GM18526 (cell line): Measurements from ENCODE around the gene LSMEM2.

Experiments
- POLR2A ChIP-seq: IDR thresholded peaks from 3 replicates; pipeline ENCODE4 v1.6.1; 2011; ENCODE audit not compliant: insufficient read length; ENCODE audit errors: extremely low read depth

Gene LSMEM2

GRCh38 chr3:50318615-50319014 lies 39.7 kb downstream of the LSMEM2 start:
- TF ChIP-seq POLR2A: no peak

DNA sequence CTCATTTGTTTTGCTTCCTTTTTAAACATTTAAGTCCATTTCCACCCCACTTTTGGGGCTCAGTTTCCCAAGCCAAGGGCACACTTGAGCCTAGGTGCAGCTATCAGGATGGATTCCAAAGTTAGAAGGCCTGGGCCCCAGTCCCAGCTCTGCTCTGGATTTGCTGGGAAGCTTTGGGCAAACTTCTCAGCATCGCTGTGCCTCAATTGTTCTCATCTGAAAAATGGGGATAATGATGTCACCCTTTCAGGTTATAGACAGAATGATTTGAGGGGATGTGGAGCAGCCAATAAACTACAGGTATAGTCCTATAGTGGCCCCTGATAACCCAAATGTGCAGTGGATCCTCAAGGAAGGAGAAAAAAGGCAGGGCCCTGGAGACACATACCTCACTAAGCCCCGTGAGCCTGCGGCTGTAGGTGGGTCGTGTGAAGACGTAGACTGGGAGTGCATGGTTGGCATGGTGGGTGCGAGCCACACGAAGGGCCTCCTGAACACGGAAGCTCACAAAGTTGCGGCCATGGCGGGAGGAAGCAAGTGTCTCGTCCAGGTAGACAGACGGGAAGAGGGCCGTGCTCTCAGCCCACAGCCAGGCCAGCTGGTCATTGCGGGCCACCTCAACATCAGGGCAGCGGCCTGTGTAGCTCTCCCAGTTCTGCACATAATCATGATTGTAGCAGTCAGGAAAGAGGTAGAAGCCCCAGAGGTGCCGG lies 40.5 kb downstream of the LSMEM2 start:
- TF ChIP-seq POLR2A: no peak

DNA sequence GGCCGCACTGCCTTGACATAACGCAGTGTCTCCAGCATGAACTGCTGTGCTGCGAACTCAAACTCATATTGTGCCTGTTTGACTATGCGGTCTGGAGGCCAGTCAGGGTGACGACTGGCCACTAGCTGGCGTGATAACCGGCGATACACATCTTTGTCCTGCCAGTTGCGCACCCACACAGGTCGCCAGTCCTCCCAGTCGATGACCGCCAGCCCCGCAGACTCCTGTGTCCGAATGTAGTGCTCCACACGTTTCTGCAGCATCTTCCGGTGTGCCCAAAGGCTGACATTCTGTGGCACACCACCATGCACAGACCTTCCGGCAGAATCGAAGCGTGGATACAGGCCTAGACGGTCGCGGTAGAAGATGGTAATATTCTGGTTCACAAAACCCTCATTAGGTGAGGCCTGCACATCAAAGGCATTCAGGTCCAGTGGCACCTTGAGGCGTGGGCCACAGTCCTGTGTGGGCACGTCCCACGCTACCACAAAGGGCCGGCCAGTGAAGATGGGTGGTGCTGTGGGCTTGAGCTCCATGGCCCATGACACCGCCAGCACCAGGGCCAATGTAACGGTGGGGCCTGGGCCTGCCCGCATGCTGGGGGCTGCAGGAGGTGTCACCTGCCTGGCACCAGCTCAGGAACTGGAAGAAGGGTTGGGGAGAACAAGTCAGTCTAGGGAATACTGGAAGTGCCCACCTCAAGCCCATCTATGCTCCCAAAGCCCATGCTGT lies 41.2 kb downstream of the LSMEM2 start:
- TF ChIP-seq POLR2A: no peak

DNA sequence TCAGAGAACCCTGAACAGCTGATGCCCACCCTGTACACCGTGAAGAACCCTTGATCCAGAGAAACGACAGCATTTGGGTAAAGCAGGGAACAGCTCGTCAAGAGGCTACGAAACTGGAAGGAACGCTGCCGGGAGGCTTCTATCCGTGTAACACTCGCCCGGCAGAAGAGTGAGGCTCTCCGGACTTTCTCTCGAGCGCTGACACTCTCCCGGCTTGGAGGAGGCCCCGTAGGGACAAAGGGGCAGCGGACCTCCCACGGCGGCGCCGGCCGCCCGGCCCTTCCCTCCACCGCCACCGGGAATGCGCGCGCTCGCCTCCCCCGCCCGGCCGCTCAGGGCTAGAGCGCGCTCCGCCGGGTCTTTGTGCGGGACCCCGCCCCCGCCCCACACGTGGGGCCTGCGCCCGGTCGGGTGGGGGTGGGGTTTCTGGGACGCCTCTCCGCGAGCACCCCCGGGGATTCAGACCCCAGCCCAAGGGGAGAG lies 42.0 kb downstream of the LSMEM2 start:
- no peak for TF ChIP-seq POLR2A

DNA sequence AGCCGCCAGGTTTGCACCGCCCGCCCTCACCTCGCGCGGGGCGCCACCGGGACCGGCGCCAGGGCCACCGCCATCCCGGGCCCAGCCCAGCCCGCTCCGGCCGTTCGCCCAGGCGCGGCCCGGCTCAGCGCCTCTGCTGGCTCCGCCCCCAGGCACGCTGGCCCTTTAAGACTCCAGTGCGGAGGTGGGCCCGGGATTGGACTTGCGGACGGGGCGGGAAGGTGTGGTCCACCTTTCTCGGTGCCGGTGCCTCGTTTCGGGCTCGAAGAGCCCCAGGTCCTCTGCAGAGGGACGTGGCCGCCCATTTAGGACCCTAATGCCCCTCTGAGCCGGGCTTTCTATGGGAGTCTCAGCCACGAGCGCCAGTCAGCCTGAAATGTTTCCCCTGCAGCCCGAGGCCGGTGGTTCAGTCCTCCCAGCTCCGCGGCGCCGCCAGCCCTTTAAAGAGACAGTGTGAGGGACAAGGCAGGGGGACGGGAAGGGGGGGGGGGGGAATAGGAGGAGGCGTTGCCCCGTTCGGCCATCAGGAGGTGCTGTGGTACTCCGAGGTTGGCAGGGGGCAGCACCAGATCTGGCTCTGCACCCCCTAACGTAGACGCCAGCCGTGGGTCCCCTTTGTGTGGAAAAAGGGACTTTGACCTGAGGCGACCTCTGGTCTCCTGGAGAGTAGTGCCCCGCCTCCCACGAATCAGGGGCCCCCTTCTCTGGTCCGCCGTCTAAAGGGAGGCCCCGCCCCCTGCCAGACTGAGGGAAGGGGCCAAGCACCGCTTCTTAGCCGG lies 42.6 kb downstream of the LSMEM2 start:
- peak; percentile 66 for TF ChIP-seq POLR2A

DNA sequence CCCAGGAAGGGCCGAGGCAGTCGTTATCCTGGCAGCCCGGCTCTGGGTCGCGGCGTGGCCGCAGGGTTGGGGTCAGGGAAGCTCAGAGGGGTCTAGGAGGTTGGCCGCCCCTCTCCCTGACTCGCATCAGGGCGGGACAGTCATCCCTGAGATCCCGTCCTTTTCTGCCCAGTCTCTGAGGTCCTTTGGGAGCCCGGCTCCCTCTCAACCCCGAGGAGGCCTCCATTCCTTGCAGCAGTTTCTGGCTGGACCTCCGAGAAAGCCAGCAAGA lies 43.2 kb downstream of the LSMEM2 start:
- no peak for TF ChIP-seq POLR2A

DNA sequence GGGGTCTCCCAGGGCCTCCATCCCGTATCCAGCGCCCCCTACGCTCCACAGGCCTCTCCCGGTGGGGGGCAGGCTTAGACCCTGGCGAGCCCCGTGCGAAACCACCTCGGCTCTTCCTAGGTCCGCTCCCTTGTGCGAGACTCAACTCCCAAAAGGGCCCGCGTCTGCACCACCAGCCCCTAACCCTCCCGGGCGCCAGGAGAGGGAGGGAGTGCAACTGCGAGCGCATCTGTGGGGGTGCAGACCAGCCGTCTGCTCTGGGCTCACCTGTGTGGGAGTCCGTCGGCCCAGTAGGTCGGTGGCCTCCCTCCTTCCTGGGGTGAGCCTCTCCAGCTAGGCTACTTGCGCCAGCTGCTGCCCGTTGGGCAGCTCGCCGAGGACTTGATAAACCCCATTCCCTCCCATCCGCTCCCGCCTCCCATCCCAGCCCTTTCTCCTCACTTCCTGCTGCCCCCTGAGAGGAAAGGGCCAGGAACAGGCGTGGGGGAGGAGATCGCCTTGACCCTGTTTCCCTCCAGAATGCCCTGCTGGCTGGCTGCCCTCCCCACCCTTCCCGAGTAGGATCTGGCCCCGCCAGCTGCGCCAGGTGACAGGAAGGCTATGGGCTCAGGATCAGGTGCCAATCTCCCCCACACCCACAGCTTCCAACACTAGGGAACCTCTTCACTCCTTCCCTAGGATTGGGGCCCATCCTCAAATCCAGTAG lies 43.7 kb downstream of the LSMEM2 start, which contains the start of gene HYAL2:
Gene HYAL2, minus strand, starts transcription at position 360 of the 706 bp plus-strand sequence. CDS start 2,256 bp downstream, outside the sequence.
- TF ChIP-seq POLR2A: no peak

- TF ChIP-seq POLR2A: no peak
These were observed 44.3 kb downstream of the LSMEM2 start for GRCh38 chr3:50323092-50323600.

- no peak for TF ChIP-seq POLR2A
These were observed 44.8 kb downstream of the LSMEM2 start for GRCh38 chr3:50323614-50324199.

GRCh38 chr3:50324351-50325112 lies 45.6 kb downstream of the LSMEM2 start:
- no peak for TF ChIP-seq POLR2A

GRCh38 chr3:50325113-50325480 lies 46.2 kb downstream of the LSMEM2 start:
- TF ChIP-seq POLR2A: no peak

GRCh38 chr3:50325497-50326181 lies 46.8 kb downstream of the LSMEM2 start:
- TF ChIP-seq POLR2A: no peak

DNA sequence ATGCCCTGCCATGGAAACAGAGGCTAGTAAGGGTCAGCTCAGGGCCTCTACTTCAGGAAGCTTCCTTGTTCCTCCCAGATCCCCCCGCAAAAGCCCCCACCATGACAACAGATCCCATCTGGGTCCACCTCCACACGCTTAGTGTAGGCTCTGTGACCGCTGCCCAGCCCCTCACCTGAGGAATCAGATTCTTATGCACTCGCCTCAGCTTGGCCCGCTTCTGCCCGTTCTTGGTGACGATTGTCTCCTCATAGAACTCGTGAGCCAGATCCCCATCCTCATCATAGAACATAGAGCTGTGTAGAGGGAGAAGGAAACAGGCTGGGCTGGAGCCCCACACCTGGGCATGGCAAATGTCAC lies 47.3 kb downstream of the LSMEM2 start:
- no peak for TF ChIP-seq POLR2A
